HG03571 (cell line): Measurements from ENCODE around the gene HTD2.

Experiments
- ATAC-seq: cut with Tn5 transposase; IDR thresholded peaks from one replicate; pipeline ENCODE4 v1.9.1; 2021; ENCODE audit not compliant: unreplicated experiment

HTD2 gene

GRCh38 chr3:58291671-58292338 is 14.5 kb upstream of the HTD2 start:
- ATAC-seq: no peak

GRCh38 chr3:58292866-58293265 is 13.5 kb upstream of the HTD2 start:
- no peak for ATAC-seq

- no peak for ATAC-seq
Measured at GRCh38 chr3:58293516-58293915, 12.8 kb upstream of the HTD2 start.

GRCh38 chr3:58296269-58296668 is 10.1 kb upstream of the HTD2 start:
- ATAC-seq: no peak

- no peak for ATAC-seq
Measured at GRCh38 chr3:58296843-58297242, 9.5 kb upstream of the HTD2 start.

GRCh38 chr3:58298190-58298589 is 8.1 kb upstream of the HTD2 start:
- no peak for ATAC-seq

- ATAC-seq: no peak
Measured at GRCh38 chr3:58299075-58299474, 7.2 kb upstream of the HTD2 start.

- no peak for ATAC-seq
Measured at GRCh38 chr3:58299839-58300516, 6.3 kb upstream of the HTD2 start.

- no peak for ATAC-seq
Measured at GRCh38 chr3:58307639-58308215, 1.4 kb downstream of the HTD2 start.

- no peak for ATAC-seq
Measured at GRCh38 chr3:58308728-58309127, 2.4 kb downstream of the HTD2 start.

- no peak for ATAC-seq
Measured at GRCh38 chr3:58317811-58318210, 11.5 kb downstream of the HTD2 start.

GRCh38 chr3:58321791-58322190 is 15.5 kb downstream of the HTD2 start:
- no peak for ATAC-seq

GRCh38 chr3:58322793-58323192 is 16.5 kb downstream of the HTD2 start:
- no peak for ATAC-seq

- ATAC-seq: no peak
Measured at GRCh38 chr3:58323529-58324390, 17.4 kb downstream of the HTD2 start.

- ATAC-seq: no peak
Measured at GRCh38 chr3:58324391-58325390, 18.4 kb downstream of the HTD2 start.

GRCh38 chr3:58325525-58325992 is 19.2 kb downstream of the HTD2 start:
- no peak for ATAC-seq

- no peak for ATAC-seq
Measured at GRCh38 chr3:58326267-58326900, 20.1 kb downstream of the HTD2 start.

GRCh38 chr3:58329150-58329921 is 23.0 kb downstream of the HTD2 start:
- ATAC-seq: no peak

GRCh38 chr3:58329922-58330413 is 23.6 kb downstream of the HTD2 start:
- no peak for ATAC-seq
